ENCODE results near the gene SLAIN1. TPM values are rescaled to one million over a fixed set of nuclear protein-coding genes. Genes with fewer than 3 reads are reported as not detected.
"Not testable (repeated sequence)": the region's sequence is repeated elsewhere in the genome, so short reads cannot be mapped to it uniquely, and the experiment has no call there.

SLAIN1 gene
- total RNA-seq = 10 to 100 TPM; 20.8 to 23.0 (median 22.0) TPM

GRCh38 chr13:77697217-77698103 is at the start of gene SLAIN1:
Gene SLAIN1 (plus strand): TSS chr13:77697687. CDS start chr13:77697914, 227 bp downstream.
- no peaks in the 10 kb centered on the region for H3K36me3 Mint-ChIP-seq (ENCODE audit: insufficient read depth)
- H3K4me3 Mint-ChIP-seq = peak within 1 kb of the TSS; percentile 96
- peak; percentile 81 to 83 for ATAC-seq
- H3K27me3 Mint-ChIP-seq (ENCODE audit: low read depth) = no peaks in the 10 kb centered on the region
- peak; percentile 81 for DNase-seq
- H3K9me3 Mint-ChIP-seq = no peaks in the 10 kb centered on the region
- H3K4me1 Mint-ChIP-seq (ENCODE audit: low read depth) = peaks cover 37% of the 10 kb centered on the region

DNA sequence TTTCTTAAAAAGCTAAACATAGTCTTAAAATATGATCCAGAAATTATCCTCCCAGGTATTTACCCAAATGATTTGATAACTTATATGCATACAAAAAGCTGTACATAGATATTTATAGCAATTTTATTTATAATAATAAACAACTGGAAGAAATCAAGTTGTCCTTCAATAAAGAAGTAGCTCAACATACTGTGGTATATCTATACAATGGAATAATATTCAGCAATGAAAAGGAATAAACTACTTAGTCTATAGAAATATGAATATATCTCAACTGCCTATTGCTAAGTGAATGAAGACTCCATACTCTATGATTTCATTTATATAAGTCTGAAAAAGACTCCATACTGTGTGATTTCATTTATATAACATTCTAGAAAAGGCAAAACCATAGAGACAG is 47.1 kb upstream of the SLAIN1 start:
- Mint-ChIP-seq H3K36me3 (ENCODE audit: insufficient read depth) (no peaks in the 10 kb centered on the region), H3K9me3 (peaks cover 9% of the 10 kb centered on the region), H3K27me3 (ENCODE audit: low read depth) (peaks cover 9% of the 10 kb centered on the region), H3K4me3 (no peak overlapping the region), H3K4me1 (ENCODE audit: low read depth) (no peaks in the 10 kb centered on the region)
- DNase-seq (no peak), ATAC-seq (no peak)

DNA sequence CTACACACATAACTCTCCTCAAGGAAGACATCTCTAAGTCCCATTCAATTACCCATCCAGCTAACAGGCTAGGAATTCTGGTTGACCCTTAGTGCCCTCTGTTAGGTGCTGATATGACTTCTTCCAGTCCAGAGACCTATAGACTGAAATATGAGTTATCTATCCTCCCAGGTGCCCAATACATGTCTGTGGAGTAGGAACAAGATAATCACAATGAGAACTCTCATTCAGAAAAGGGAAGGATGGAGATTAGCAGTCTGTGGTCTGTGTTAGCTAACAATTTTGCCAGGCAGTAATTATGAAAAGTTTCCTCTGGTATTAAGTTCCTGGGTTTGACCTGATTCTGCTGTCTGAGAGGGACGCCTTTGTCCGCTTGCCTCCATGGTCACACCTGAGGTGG is 44.2 kb upstream of the SLAIN1 start:
- H3K27me3 Mint-ChIP-seq (ENCODE audit: low read depth) = peaks cover 4% of the 10 kb centered on the region

GRCh38 chr13:77660016-77660415 is 37.5 kb upstream of the SLAIN1 start:
- H3K4me3 Mint-ChIP-seq; H3K4me1 Mint-ChIP-seq (ENCODE audit: low read depth); H3K36me3 Mint-ChIP-seq (ENCODE audit: insufficient read depth); H3K9me3 Mint-ChIP-seq; H3K27me3 Mint-ChIP-seq (ENCODE audit: low read depth); DNase-seq; ATAC-seq: not testable (repeated sequence)

More for the DNA sequence above, 44.2 kb upstream of the SLAIN1 start:
- peaks cover 9% of the 10 kb centered on the region for H3K9me3 Mint-ChIP-seq
- DNase-seq (no peak), ATAC-seq (no peak)
- no peak overlapping the region for H3K4me3 Mint-ChIP-seq
- no peaks in the 10 kb centered on the region for H3K4me1 Mint-ChIP-seq (ENCODE audit: low read depth)
- no peaks in the 10 kb centered on the region for H3K36me3 Mint-ChIP-seq (ENCODE audit: insufficient read depth)

- DNase-seq = no peak
- Mint-ChIP-seq H3K27me3 (ENCODE audit: low read depth) (peaks cover 4% of the 10 kb centered on the region), H3K4me3 (no peak overlapping the region), H3K9me3 (no peaks in the 10 kb centered on the region), H3K36me3 (ENCODE audit: insufficient read depth) (no peaks in the 10 kb centered on the region), H3K4me1 (ENCODE audit: low read depth) (no peaks in the 10 kb centered on the region)
- ATAC-seq = no peak
Observed at GRCh38 chr13:77660841-77661250, 36.6 kb upstream of the SLAIN1 start.

- DNase-seq; H3K4me3 Mint-ChIP-seq; H3K36me3 Mint-ChIP-seq (ENCODE audit: insufficient read depth); ATAC-seq; H3K9me3 Mint-ChIP-seq; H3K4me1 Mint-ChIP-seq (ENCODE audit: low read depth): not testable (repeated sequence)
- H3K27me3 Mint-ChIP-seq (ENCODE audit: low read depth) = peaks cover 12% of the 10 kb centered on the region
Observed at GRCh38 chr13:77662301-77662700, 35.2 kb upstream of the SLAIN1 start.

- not testable (repeated sequence) for ATAC-seq, DNase-seq
Observed at GRCh38 chr13:77662831-77663230, 34.7 kb upstream of the SLAIN1 start.

DNA sequence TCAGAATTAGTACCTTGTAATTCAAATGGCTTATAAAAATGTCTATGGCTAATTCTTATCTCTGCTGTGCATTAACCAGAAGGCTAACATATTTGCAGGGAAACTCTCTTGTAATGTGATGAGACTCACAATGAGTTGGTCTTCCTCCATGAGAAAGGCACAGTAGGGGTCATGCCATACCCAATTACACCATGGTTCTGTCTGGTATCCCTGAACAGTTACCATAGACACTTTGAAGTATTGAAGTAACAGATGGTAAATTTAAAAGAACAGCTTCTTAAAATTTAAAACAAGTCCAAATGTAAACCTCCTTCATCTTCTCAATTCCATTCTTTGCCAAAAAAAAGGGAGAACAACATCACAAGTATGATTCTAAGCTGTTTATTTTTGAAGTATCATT is 22.6 kb upstream of the SLAIN1 start:
- Mint-ChIP-seq H3K9me3 (peaks cover 3% of the 10 kb centered on the region), H3K4me1 (ENCODE audit: low read depth) (no peaks in the 10 kb centered on the region), H3K4me3 (no peak overlapping the region), H3K27me3 (ENCODE audit: low read depth) (peaks cover 56% of the 10 kb centered on the region), H3K36me3 (ENCODE audit: insufficient read depth) (no peaks in the 10 kb centered on the region)
- DNase-seq (no peak), ATAC-seq (no peak)

More at GRCh38 chr13:77662831-77663230, 34.7 kb upstream of the SLAIN1 start:
- not testable (repeated sequence) for H3K4me3 Mint-ChIP-seq; H3K4me1 Mint-ChIP-seq (ENCODE audit: low read depth); H3K36me3 Mint-ChIP-seq (ENCODE audit: insufficient read depth); H3K9me3 Mint-ChIP-seq
- H3K27me3 Mint-ChIP-seq (ENCODE audit: low read depth) = peaks cover 15% of the 10 kb centered on the region

DNA sequence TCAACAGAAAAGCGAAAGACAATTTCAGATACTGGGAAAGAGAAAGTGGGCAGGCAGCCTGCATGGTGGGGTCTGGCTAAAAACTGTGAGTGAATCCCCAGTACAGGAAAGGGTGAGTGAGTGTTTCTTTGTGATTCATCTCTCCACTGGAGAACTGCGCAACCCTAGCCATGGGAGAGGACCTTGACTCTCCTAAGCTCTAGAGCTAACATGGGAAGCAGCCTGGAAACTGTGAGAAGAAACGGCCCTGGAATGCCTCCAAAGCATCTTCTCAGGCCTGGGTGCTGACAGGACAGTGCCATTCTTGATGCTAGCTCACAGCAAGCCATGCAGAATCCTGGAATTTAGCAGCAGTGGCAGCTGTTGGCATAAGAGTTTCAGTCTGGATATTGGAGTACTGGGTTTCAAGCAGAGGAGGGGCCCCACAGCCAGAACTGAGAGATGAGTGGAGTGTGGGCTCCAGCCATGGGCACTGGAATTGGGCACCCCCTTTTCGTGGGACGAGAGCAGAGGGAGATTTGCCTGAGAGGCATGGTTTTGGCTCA is 18.7 kb upstream of the SLAIN1 start:
- H3K9me3 Mint-ChIP-seq = peaks cover 3% of the 10 kb centered on the region
- no peak for ATAC-seq

GRCh38 chr13:77687799-77688198 is 9.7 kb upstream of the SLAIN1 start:
- H3K27me3 Mint-ChIP-seq (ENCODE audit: low read depth) = no peaks in the 10 kb centered on the region
- ATAC-seq = no peak
- no peak for DNase-seq
- H3K4me1 Mint-ChIP-seq (ENCODE audit: low read depth) = no peaks in the 10 kb centered on the region
- peaks cover 10% of the 10 kb centered on the region for H3K9me3 Mint-ChIP-seq
- no peaks in the 10 kb centered on the region for H3K36me3 Mint-ChIP-seq (ENCODE audit: insufficient read depth)
- no peak overlapping the region for H3K4me3 Mint-ChIP-seq

More for the DNA sequence above, 18.7 kb upstream of the SLAIN1 start:
- H3K4me1 Mint-ChIP-seq (ENCODE audit: low read depth) = no peaks in the 10 kb centered on the region
- DNase-seq = no peak
- H3K36me3 Mint-ChIP-seq (ENCODE audit: insufficient read depth) = no peaks in the 10 kb centered on the region
- peaks cover 30% of the 10 kb centered on the region for H3K27me3 Mint-ChIP-seq (ENCODE audit: low read depth)
- H3K4me3 Mint-ChIP-seq = no peak overlapping the region

DNA sequence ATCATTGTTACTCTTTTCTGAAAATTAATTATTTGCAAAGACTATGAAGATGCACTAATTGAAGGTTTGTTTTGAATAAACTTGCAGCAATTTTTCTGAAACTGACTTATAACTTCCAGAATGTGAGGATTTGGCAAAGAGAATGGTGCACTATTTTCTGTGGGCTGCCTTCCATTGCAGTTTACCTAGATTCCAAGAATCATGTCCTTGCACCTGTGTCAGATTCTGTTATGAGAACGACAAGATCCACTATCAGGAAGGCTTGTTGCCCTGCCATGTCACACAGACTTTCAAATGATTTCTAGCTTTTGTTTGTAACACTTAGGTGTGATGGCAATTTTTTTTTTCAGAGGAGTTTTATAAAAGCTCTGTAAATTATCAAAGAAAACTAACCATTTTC is 5.6 kb upstream of the SLAIN1 start:
- ATAC-seq = no peak
- Mint-ChIP-seq H3K9me3 (peaks cover 3% of the 10 kb centered on the region), H3K4me3 (no peak overlapping the region), H3K4me1 (ENCODE audit: low read depth) (peaks cover 15% of the 10 kb centered on the region), H3K36me3 (ENCODE audit: insufficient read depth) (no peaks in the 10 kb centered on the region), H3K27me3 (ENCODE audit: low read depth) (no peaks in the 10 kb centered on the region)
- no peak for DNase-seq

- no peaks in the 10 kb centered on the region for H3K27me3 Mint-ChIP-seq (ENCODE audit: low read depth)
- ATAC-seq (no peak), DNase-seq (no peak)
- no peaks in the 10 kb centered on the region for H3K36me3 Mint-ChIP-seq (ENCODE audit: insufficient read depth)
- H3K4me1 Mint-ChIP-seq (ENCODE audit: low read depth) = peaks cover 17% of the 10 kb centered on the region
- no peak overlapping the region for H3K4me3 Mint-ChIP-seq
- no peaks in the 10 kb centered on the region for H3K9me3 Mint-ChIP-seq
Observed at GRCh38 chr13:77692746-77693448, 4.6 kb upstream of the SLAIN1 start.

- no peak for ATAC-seq
- no peaks in the 10 kb centered on the region for H3K36me3 Mint-ChIP-seq (ENCODE audit: insufficient read depth)
- no peaks in the 10 kb centered on the region for H3K9me3 Mint-ChIP-seq
- H3K27me3 Mint-ChIP-seq (ENCODE audit: low read depth) = no peaks in the 10 kb centered on the region
- H3K4me1 Mint-ChIP-seq (ENCODE audit: low read depth) = peaks cover 17% of the 10 kb centered on the region
- no peak overlapping the region for H3K4me3 Mint-ChIP-seq
- DNase-seq = no peak
Observed at GRCh38 chr13:77693449-77693940, 4.0 kb upstream of the SLAIN1 start.

Data from activated T-cell treated with anti-CD3 and anti-CD28 coated beads, Interleukin-2, amount 50 U/mL, for 4 hours (primary cell).